GM21576 (cell line): ENCODE results near the gene CKB.
"Not testable (repeated sequence)": the region's sequence is repeated elsewhere in the genome, so short reads cannot be mapped to it uniquely, and the experiment has no call there.

Experiments used
- ATAC-seq: cut with Tn5 transposase; IDR thresholded peaks from one replicate; pipeline ENCODE4 v1.9.1; 2021; ENCODE audit warnings: mild to moderate bottlenecking, moderate library complexity; ENCODE audit not compliant: unreplicated experiment

The CKB gene

GRCh38 chr14:103514596-103515421, 7.8 kb downstream of the CKB start:
- ATAC-seq: no peak

GRCh38 chr14:103512701-103513611, 9.7 kb downstream of the CKB start:
- no peak for ATAC-seq

GRCh38 chr14:103512180-103512579, 10.4 kb downstream of the CKB start:
- not testable (repeated sequence) for ATAC-seq

GRCh38 chr14:103510724-103511693, 11.6 kb downstream of the CKB start:
- ATAC-seq: no peak

GRCh38 chr14:103509864-103510723, 12.5 kb downstream of the CKB start:
- ATAC-seq: no peak

- no peak for ATAC-seq
Measured at GRCh38 chr14:103508521-103509329, 13.9 kb downstream of the CKB start.

- ATAC-seq: no peak
Measured at GRCh38 chr14:103507751-103508150, 14.9 kb downstream of the CKB start.

- no peak for ATAC-seq
Measured at GRCh38 chr14:103504991-103505565, 17.6 kb downstream of the CKB start.

GRCh38 chr14:103503296-103503695, 19.3 kb downstream of the CKB start:
- ATAC-seq: no peak

GRCh38 chr14:103502877-103503276, 19.8 kb downstream of the CKB start:
- ATAC-seq: no peak

GRCh38 chr14:103501921-103502669, 20.5 kb downstream of the CKB start:
- ATAC-seq: no peak

- no peak for ATAC-seq
Measured at GRCh38 chr14:103501041-103501870, 21.4 kb downstream of the CKB start.

- ATAC-seq: no peak
Measured at GRCh38 chr14:103500148-103500990, 22.3 kb downstream of the CKB start.

GRCh38 chr14:103499709-103500108, 22.9 kb downstream of the CKB start:
- no peak for ATAC-seq

GRCh38 chr14:103496776-103497175, 25.9 kb downstream of the CKB start:
- no peak for ATAC-seq

GRCh38 chr14:103495854-103496253, 26.8 kb downstream of the CKB start:
- no peak for ATAC-seq
